H1 (cell line): ENCODE data around the gene PIGS. TPM values are rescaled to one million over a fixed set of nuclear protein-coding genes. Genes with fewer than 3 reads are reported as not detected.

Experiments used
- CTCF ChIA-PET: fragments of 300-600 bp; sonication (Branson Sonifier 250); formaldehyde crosslinking; loops from one replicate; lab custom pipeline; 2021; ENCODE audit not compliant: partially characterized antibody; lab: Charles Lee
- POLR2A ChIA-PET: fragments of 300-600 bp; sonication (Branson Sonifier 250); formaldehyde crosslinking; loops from one replicate; lab custom pipeline; 2021; ENCODE audit warnings: inconsistent platforms; ENCODE audit not compliant: partially characterized antibody; lab: Charles Lee
- DNase-seq, 2 experiments: peaks; one replicate each; pipeline versions ENCODE4 v3.0.0 to v3.0.0-alpha.2; 2010 to 2022; ENCODE audit warnings: low spot score in 2 of 2, low read depth in 1 of 2, mixed read lengths in 1 of 2
- FAIRE-seq: peaks from 2 replicates; lab custom pipeline; 2011; peaks lifted over from hg19 to GRCh38; lab: Jason Lieb, UNC
- H2AFZ ChIP-seq: 2 replicates; pipeline ENCODE4 v1.8.1; 2012; ENCODE audit warnings: low read length, inconsistent platforms
- H2AK5ac ChIP-seq: 2 replicates; pipeline ENCODE4 v1.6.1; 2013; ENCODE audit warnings: low read depth, low read length
- H2BK120ac ChIP-seq: replicated peaks from 2 replicates; pipeline ENCODE3; 2013; ENCODE audit warnings: low read depth, low read length, inconsistent platforms
- H2BK12ac ChIP-seq: 2 replicates; pipeline ENCODE4 v1.6.1; 2013; ENCODE audit warnings: low read depth, low read length
- H2BK15ac ChIP-seq: 2 replicates; pipeline ENCODE4 v1.6.1; 2013; ENCODE audit warnings: low read length
- H2BK20ac ChIP-seq: 2 replicates; pipeline ENCODE4 v1.6.1; 2013; ENCODE audit warnings: low read length
- H2BK5ac ChIP-seq: 2 replicates; pipeline ENCODE4 v1.6.1; 2013; ENCODE audit warnings: low read depth, low read length
- H3K14ac ChIP-seq: 2 replicates; pipeline ENCODE4 v1.6.1; 2013; ENCODE audit warnings: inconsistent platforms; ENCODE audit not compliant: insufficient read length
- H3K18ac ChIP-seq: 2 replicates; pipeline ENCODE4 v1.6.1; 2013; ENCODE audit warnings: low read length; ENCODE audit errors: extremely low read depth
- H3K23ac ChIP-seq: 2 replicates; pipeline ENCODE4 v1.6.1; 2013; ENCODE audit warnings: inconsistent platforms; ENCODE audit not compliant: insufficient read length
- H3K23me2 ChIP-seq: 2 replicates; pipeline ENCODE4 v1.6.1; 2013; ENCODE audit warnings: low read depth, low read length
- H3K27ac ChIP-seq: 2 replicates; pipeline ENCODE4 v1.6.1; 2011; ENCODE audit warnings: low read depth, low read length, inconsistent platforms
- H3K27me3 ChIP-seq, 4 experiments: replicated peaks in 1 of 4; 1 replicate in 1 of 4; 2 replicates in 3 of 4; pipeline versions ENCODE4 v1.6.1 to v1.8.1; 2011 to 2013; ENCODE audit warnings: low read length in 3 of 4, mild to moderate bottlenecking in 3 of 4, inconsistent platforms in 2 of 4, mixed read lengths in 2 of 4, moderate library complexity in 1 of 4; ENCODE audit not compliant: control insufficient read depth in 3 of 4, insufficient read depth in 3 of 4; ENCODE audit errors: extremely low read depth in 1 of 4
- H3K36me3 ChIP-seq, 4 experiments: 2 replicates each; pipeline versions ENCODE4 v1.6.1 to v1.8.1; 2011 to 2013; ENCODE audit warnings: mild to moderate bottlenecking in 4 of 4, low read length in 3 of 4, moderate library complexity in 2 of 4, control low read depth in 1 of 4, inconsistent platforms in 1 of 4; ENCODE audit not compliant: insufficient read depth in 4 of 4, control insufficient read depth in 2 of 4
- H3K4ac ChIP-seq: replicated peaks from 2 replicates; pipeline ENCODE3; 2013; ENCODE audit warnings: low read length, low read depth, mixed read lengths, inconsistent platforms; ENCODE audit not compliant: insufficient read length
- H3K4me1 ChIP-seq, 4 experiments: replicated peaks in 1 of 4; 1 replicate in 1 of 4; 2 replicates in 3 of 4; pipeline versions ENCODE4 v1.6.1 to v1.8.1; 2011 to 2013; ENCODE audit warnings: low read length in 3 of 4, inconsistent platforms in 2 of 4, mixed read lengths in 1 of 4; ENCODE audit not compliant: insufficient read depth in 4 of 4, control insufficient read depth in 3 of 4
- H3K4me2 ChIP-seq, 2 experiments: 2 replicates each; pipeline versions ENCODE4 v1.6.1 to v1.8.1; 2011 to 2013; ENCODE audit warnings: low read depth in 2 of 2, low read length in 2 of 2, control low read depth in 1 of 2, inconsistent platforms in 1 of 2, mild to moderate bottlenecking in 1 of 2; ENCODE audit not compliant: insufficient read depth in 1 of 2
- H3K4me3 ChIP-seq, 4 experiments: fragments of 200-600, 300-600 bp in 1 of 4; sonication (generic), shearing (Covaris generic), sonication (Bioruptor Twin) in 1 of 4; 2 replicates each; pipeline versions ENCODE4 v1.5.1 to v1.8.1; 2011 to 2016; ENCODE audit warnings: low read length in 4 of 4, low read depth in 3 of 4, control low read depth in 2 of 4, inconsistent platforms in 2 of 4, mild to moderate bottlenecking in 2 of 4, mixed read lengths in 1 of 4, moderate library complexity in 1 of 4; ENCODE audit not compliant: insufficient read depth in 2 of 4; ENCODE audit errors: extremely low read depth in 1 of 4
- H3K56ac ChIP-seq: replicated peaks from 2 replicates; pipeline ENCODE3; 2013; ENCODE audit warnings: low read depth, mild to moderate bottlenecking, mixed read lengths, low read length, inconsistent platforms; ENCODE audit not compliant: insufficient read length
- H3K79me1 ChIP-seq: 2 replicates; pipeline ENCODE4 v1.6.1; 2013; ENCODE audit warnings: low read depth, low read length, control low read depth
- H3K79me2 ChIP-seq, 2 experiments: 2 replicates each; pipeline versions ENCODE4 v1.6.1 to v1.8.1; 2012 to 2013; ENCODE audit warnings: low read length in 2 of 2, mild to moderate bottlenecking in 2 of 2, inconsistent platforms in 1 of 2; ENCODE audit not compliant: insufficient read depth in 2 of 2, control insufficient read depth in 1 of 2
- H3K9ac ChIP-seq, 4 experiments: replicated peaks in 1 of 4; 1 replicate in 1 of 4; 2 replicates in 3 of 4; pipeline versions ENCODE4 v1.6.1 to v1.8.1; 2011 to 2013; ENCODE audit warnings: low read depth in 3 of 4, low read length in 3 of 4, control low read depth in 2 of 4, mild to moderate bottlenecking in 2 of 4, moderate library complexity in 2 of 4, inconsistent platforms in 1 of 4; ENCODE audit errors: extremely low read depth in 1 of 4
- H3K9me3 ChIP-seq, 2 experiments: 2 replicates each; pipeline versions ENCODE4 v1.6.1 to v1.8.1; 2012 to 2013; ENCODE audit warnings: mild to moderate bottlenecking in 2 of 2, moderate library complexity in 2 of 2, control low read depth in 1 of 2, inconsistent platforms in 1 of 2, low read depth in 1 of 2, low read length in 1 of 2, mixed read lengths in 1 of 2; ENCODE audit not compliant: insufficient read depth in 2 of 2
- H4K20me1 ChIP-seq, 2 experiments: replicated peaks in 1 of 2; 2 replicates each; pipeline versions ENCODE3 to v1.8.1; 2011 to 2013; ENCODE audit warnings: inconsistent platforms in 2 of 2, low read length in 2 of 2, mild to moderate bottlenecking in 1 of 2; ENCODE audit not compliant: insufficient read depth in 2 of 2, control insufficient read depth in 1 of 2
- H4K5ac ChIP-seq: 2 replicates; pipeline ENCODE4 v1.6.1; 2013; ENCODE audit warnings: low read length, low read depth, mixed read lengths, inconsistent platforms; ENCODE audit not compliant: insufficient read length
- H4K8ac ChIP-seq: 2 replicates; pipeline ENCODE4 v1.8.0; 2013; ENCODE audit warnings: mild to moderate bottlenecking, moderate library complexity, low read length, inconsistent platforms; ENCODE audit not compliant: insufficient read depth; ENCODE audit errors: extremely low read depth
- H4K91ac ChIP-seq: replicated peaks from 2 replicates; pipeline ENCODE3; 2013; ENCODE audit warnings: low read length, mixed read lengths, inconsistent platforms; ENCODE audit not compliant: insufficient read length
- BACH1 ChIP-seq: IDR thresholded peaks from 2 replicates; pipeline ENCODE4 v1.6.1; 2012; ENCODE audit warnings: low read length, improper control_type of control experiment
- CREB1 ChIP-seq: IDR thresholded peaks from 2 replicates; pipeline ENCODE4 v1.6.1; 2012; ENCODE audit warnings: inconsistent platforms
- GTF2F1 ChIP-seq: IDR thresholded peaks from 2 replicates; pipeline ENCODE4 v1.6.1; 2012; ENCODE audit warnings: low read depth, low read length, improper control_type of control experiment, borderline replicate concordance
- HDAC6 ChIP-seq: IDR thresholded peaks from one replicate; pipeline ENCODE4 v1.7.1; 2012; ENCODE audit warnings: low read depth, mild to moderate bottlenecking, inconsistent platforms, low read length, moderate library complexity
- MAFK ChIP-seq: IDR thresholded peaks from 2 replicates; pipeline ENCODE4 v1.6.1; 2012; ENCODE audit warnings: low read depth, mild to moderate bottlenecking, improper control_type of control experiment, low read length
- NANOG ChIP-seq: IDR thresholded peaks from 2 replicates; pipeline ENCODE4 v1.6.1; 2011; ENCODE audit warnings: low read length, low read depth, mild to moderate bottlenecking, inconsistent platforms; ENCODE audit not compliant: insufficient read depth, poor library complexity, severe bottlenecking
- PHF8 ChIP-seq: fragments of 200-600 bp; sonication (generic); conservative IDR thresholded peaks from 2 replicates; pipeline ENCODE4 v1.7.1; 2012; ENCODE audit warnings: low read depth, mild to moderate bottlenecking, inconsistent platforms, low read length, moderate library complexity
- POLR2AphosphoS5 ChIP-seq: IDR thresholded peaks from 2 replicates; pipeline ENCODE4 v1.6.1; 2011; ENCODE audit warnings: low read depth, low read length
- SIX5 ChIP-seq: IDR thresholded peaks from 2 replicates; pipeline ENCODE4 v1.6.1; 2011; ENCODE audit warnings: mild to moderate bottlenecking, low read depth, low read length
- TAF1 ChIP-seq: IDR thresholded peaks from 2 replicates; pipeline ENCODE4 v1.6.1; 2011; ENCODE audit warnings: mild to moderate bottlenecking, low read depth, low read length
- TAF7 ChIP-seq: optimal IDR thresholded peaks from 2 replicates; pipeline ENCODE3; 2011; ENCODE audit warnings: low read depth, mild to moderate bottlenecking, inconsistent platforms, low read length, moderate library complexity, borderline replicate concordance
- ZNF274 ChIP-seq: IDR thresholded peaks from 2 replicates; pipeline ENCODE4 v1.7.0; 2012; ENCODE audit warnings: low read length, borderline replicate concordance; ENCODE audit errors: extremely low read depth
- WGBS, 2 experiments: shearing (Covaris generic) in 1 of 2; methylation state at CpG; one replicate each; pipeline versions ENCODE4 v1.1.6 to v1.1.7; 2013 to 2015; ENCODE audit warnings: low lambda C conversion rate in 2 of 2, mixed read lengths in 2 of 2, inconsistent platforms in 1 of 2, low coverage in 1 of 2, missing lambda C conversion rate in 1 of 2; ENCODE audit not compliant: insufficient replicate concordance in 2 of 2, insufficient coverage in 1 of 2, insufficient read length in 1 of 2; ENCODE audit errors: extremely low coverage in 1 of 2, missing lambda C conversion rate in 1 of 2; 5-methylcytosine and 5-hydroxymethylcytosine counted together
- polyA plus RNA-seq, 7 experiments: library from polyadenylated mRNA; depleted of rRNA in 3 of 7; stranded (reverse) in 5 of 7; unstranded in 2 of 7; fragments of >200 nt in 5 of 7; fragments of 200-250 nt in 2 of 7; gene quantifications; 1 replicate in 5 of 7; 2 replicates in 1 of 7; 4 replicates in 1 of 7; pipeline versions ENCODE4 v1.2.1 to v1.2.3, GENCODE V29; 2011 to 2013; ENCODE audit warnings: missing spikeins in 2 of 7, mixed read lengths in 2 of 7
- total RNA-seq: library from RNA; stranded (reverse); fragmentation: NEBNext Ultra II Directional; extraction: Animal tissue kit (Norgen Biotek cat#: 25700); gene quantifications from 2 replicates; pipeline ENCODE4 v1.2.1, GENCODE V29; 2021

PIGS gene
- total and polyA plus RNA-seq, 2 of the 8 experiments (the other 6 are each of a cell fraction or from before 2014, with no cell fraction given): 44.3 to 50.6 TPM

DNA sequence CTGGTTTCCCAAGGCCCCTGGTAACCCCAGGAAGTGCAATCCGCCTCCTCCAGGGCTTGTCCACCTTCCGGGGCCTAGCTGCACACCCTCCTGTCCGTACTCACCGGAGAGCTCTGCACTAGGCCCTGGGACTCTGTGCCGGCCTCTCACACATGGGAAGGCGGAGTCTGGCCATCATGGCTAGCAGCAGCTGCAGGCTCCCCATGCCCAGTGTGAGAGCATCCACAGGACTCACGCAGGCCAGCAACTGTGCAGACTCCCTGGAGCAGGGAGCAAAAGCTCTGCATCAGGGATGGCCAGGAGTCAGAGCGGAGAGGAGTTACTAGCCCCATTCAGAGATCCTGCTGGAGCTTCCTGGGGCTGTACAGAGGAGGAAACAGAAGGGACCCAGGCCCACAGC is 44.9 kb downstream of the PIGS start:
- CTCF ChIA-PET: interaction anchor here (0.9 to 2.5 kb wide), 7 partner anchors 9 to 42 kb away, joined by 3 to 16 read pairs (median 9); no protein-coding TSS in a partner anchor
- TF ChIP-seq CREB1 (no peak), SIX5 (no peak), TAF1 (no peak), NANOG (no peak), HDAC6 (no peak), GTF2F1 (no peak), PHF8 (no peak), POLR2AphosphoS5 (no peak), ZNF274 (no peak), BACH1 (no peak), MAFK (no peak), TAF7 (no peak)

More for the DNA sequence above, 44.9 kb downstream of the PIGS start:
- H4K20me1 ChIP-seq: no peaks in the 10 kb centered on the region
- no peak overlapping the region for H3K14ac ChIP-seq
- no peak overlapping the region for H3K23ac ChIP-seq
- no peak overlapping the region for H3K4me3 ChIP-seq
- peaks cover 0 to 7% (median 0%) of the 10 kb centered on the region in 4 experiments; a peak in 2 of 7 replicates for H3K4me1 ChIP-seq
- 86% methylated on average over 8 of the region's 8 CpGs; no CpG with 5 or more reads in 1 of the 2 experiments for WGBS, 2 experiments
- no peaks in the 10 kb centered on the region for H3K9me3 ChIP-seq
- H3K23me2 ChIP-seq: no peaks in the 10 kb centered on the region
- H2BK20ac ChIP-seq: no peak overlapping the region
- no peak for DNase-seq
- H3K4me2 ChIP-seq: no peak overlapping the region
- no peaks in the 10 kb centered on the region for H3K36me3 ChIP-seq
- 0 out of 2 replicates have a peak overlapping the region, but pooled peaks have one; percentile 9 for H2BK12ac ChIP-seq
- H2AFZ ChIP-seq: no peak overlapping the region
- H4K8ac ChIP-seq: no peak overlapping the region; the same call in 1 of the 2 replicates
- no peak overlapping the region for H2AK5ac ChIP-seq
- no peak overlapping the region for H2BK15ac ChIP-seq
- no peak for FAIRE-seq
- H3K9ac ChIP-seq: no peak overlapping the region
- H4K91ac ChIP-seq: no peak overlapping the region
- H3K27me3 ChIP-seq: no peaks in the 10 kb centered on the region
- H3K56ac ChIP-seq: no peak overlapping the region
- no peak overlapping the region for H2BK120ac ChIP-seq
- no peak overlapping the region for H4K5ac ChIP-seq
- H3K4ac ChIP-seq: no peak overlapping the region
- no peak overlapping the region for H3K18ac ChIP-seq
- H3K79me1 ChIP-seq: no peaks in the 10 kb centered on the region
- no peak overlapping the region for H3K27ac ChIP-seq
- POLR2A ChIA-PET: interaction anchor here (1.5 kb wide), 1 partner anchor 12 kb away, joined by 4 read pairs; no protein-coding TSS in a partner anchor
- no peak overlapping the region for H2BK5ac ChIP-seq
- H3K79me2 ChIP-seq: no peaks in the 10 kb centered on the region
